Thoracic aorta (tissue), 2 donors: ENCODE data around the gene CD3E. TPM values are rescaled to one million over a fixed set of nuclear protein-coding genes. Genes with fewer than 3 reads are reported as not detected.
A peak's percentile ranks its signal among the peaks of the same experiment; 100 is the strongest.

ENCODE experiments used
- ATAC-seq: fragments of 150-250 bp; one replicate; pipeline ENCODE4 v1.8.0; 2017; ENCODE audit warnings: low read depth; ENCODE audit not compliant: insufficient number of reproducible peaks, low FRiP score
- DNase-seq: peaks from one replicate; pipeline ENCODE4 v3.0.0-alpha.2; 2020; ENCODE audit warnings: low spot score
- H3K27ac ChIP-seq, 2 donors: fragments of 200-600 bp; sonication (generic); 1 replicate in 1 of 2; 2 replicates in 1 of 2; pipeline ENCODE4 v1.5.1; 2016; ENCODE audit warnings: mild to moderate bottlenecking in 2 of 2, moderate library complexity in 2 of 2
- H3K27me3 ChIP-seq: fragments of 200-600 bp; sonication (generic); replicated peaks from 2 replicates; pipeline ENCODE4 v1.6.0; 2016; ENCODE audit warnings: mild to moderate bottlenecking; ENCODE audit not compliant: insufficient read depth
- H3K36me3 ChIP-seq: fragments of 200-600 bp; sonication (generic); one replicate; pipeline ENCODE4 v1.5.1; 2016
- H3K4me1 ChIP-seq, 2 donors: fragments of 200-600 bp; sonication (generic); 1 replicate in 1 of 2; 2 replicates in 1 of 2; pipeline versions ENCODE4 v1.5.1 to v1.6.0; 2016; ENCODE audit warnings: low read depth in 2 of 2, mild to moderate bottlenecking in 1 of 2; ENCODE audit not compliant: control insufficient read depth in 1 of 2
- H3K4me3 ChIP-seq: fragments of 200-600 bp; sonication (generic); 2 replicates; pipeline ENCODE4 v1.5.1; 2016; ENCODE audit warnings: mild to moderate bottlenecking
- H3K9me3 ChIP-seq: fragments of 200-600 bp; sonication (generic); 2 replicates; pipeline ENCODE4 v1.5.1; 2016
- CTCF ChIP-seq: fragments of 200-600 bp; sonication (generic); IDR thresholded peaks from one replicate; pipeline ENCODE4 v1.5.1; 2019; ENCODE audit warnings: antibody characterized with exemption
- total RNA-seq, 2 donors: library from RNA; depleted of rRNA; stranded (reverse); fragments of >200 nt; gene quantifications; one replicate each; pipeline versions ENCODE4 v1.1.0 to v1.2.3, GENCODE V29; 2016

CD3E gene
- total RNA-seq, 2 donors from 2014 or later: 1.1 to 1.3 TPM

GRCh38 chr11:118358071-118358470 lies 53.5 kb downstream of the CD3E start:
- no peaks in the 10 kb centered on the region for H3K27me3 ChIP-seq
- no peak for TF ChIP-seq CTCF

GRCh38 chr11:118359295-118359958 lies 54.9 kb downstream of the CD3E start, which contains the start of gene UBE4A:
UBE4A (plus strand) TSS chr11:118359600; CDS start chr11:118365081, 5,481 bp downstream.
- Histone ChIP-seq H3K27me3 (no peaks in the 10 kb centered on the region), H3K27ac (peak within 1 kb of the TSS; percentile 3 to 64), H3K4me3 (peak within 1 kb of the TSS; percentile 92), H3K36me3 (no peaks in the 10 kb centered on the region), H3K9me3 (no peaks in the 10 kb centered on the region), H3K4me1 (peaks cover 10 to 18% of the 10 kb centered on the region in 2 donors)
- no peak for TF ChIP-seq CTCF
- ATAC-seq (peak; percentile 83), DNase-seq (peak; percentile 94)

More at GRCh38 chr11:118358071-118358470, 53.5 kb downstream of the CD3E start:
- no peaks in the 10 kb centered on the region for H3K36me3 ChIP-seq
- H3K27ac ChIP-seq: no peak overlapping the region
- no peaks in the 10 kb centered on the region for H3K9me3 ChIP-seq
- DNase-seq: no peak
- no peak for ATAC-seq
- no peak overlapping the region for H3K4me3 ChIP-seq
- H3K4me1 ChIP-seq: peaks cover 10 to 18% of the 10 kb centered on the region in 2 donors

- no peak for DNase-seq
- peaks cover 9 to 16% of the 10 kb centered on the region in 2 donors for H3K4me1 ChIP-seq
- no peak overlapping the region for H3K27ac ChIP-seq
- no peak for TF ChIP-seq CTCF
- H3K36me3 ChIP-seq: peaks cover 31% of the 10 kb centered on the region
- H3K4me3 ChIP-seq: no peak overlapping the region
- no peaks in the 10 kb centered on the region for H3K9me3 ChIP-seq
- ATAC-seq: no peak
- no peaks in the 10 kb centered on the region for H3K27me3 ChIP-seq
These were observed 60.6 kb downstream of the CD3E start for GRCh38 chr11:118364956-118365615.

Other genes with a start within 250 kb of the CD3E start
- 1 to 10 TPM in 1 of 2 donors, not detected in 1; 2.2 TPM for gene TMPRSS4, start 227.7 kb upstream of the CD3E start, total RNA-seq
- not detected for gene SMIM35, start 217.8 kb upstream of the CD3E start, total RNA-seq
- 1 to 10 TPM; 2.0 to 2.4 TPM for gene SCN4B, start 151.9 kb upstream of the CD3E start, total RNA-seq
- gene SCN2B, start 128.1 kb upstream of the CD3E start, total RNA-seq: under 1 TPM in 1 of 2 donors, not detected in 1; 0.07 TPM
- gene JAML, start 79.7 kb upstream of the CD3E start, total RNA-seq: 1 to 10 TPM; 3.7 to 7.6 TPM
- 1 to 10 TPM in 1 of 2 donors, under 1 TPM in 1; 0.41 to 3.2 TPM for gene MPZL3, start 52.4 kb upstream of the CD3E start, total RNA-seq
- gene MPZL2, start 40.4 kb upstream of the CD3E start, total RNA-seq: 10 to 100 TPM; 18.3 to 58.1 TPM
- 1 to 10 TPM; 1.6 to 5.8 TPM for gene CD3D, start 38.0 kb downstream of the CD3E start, total RNA-seq
- gene CD3G, start 39.6 kb downstream of the CD3E start, total RNA-seq: 1 to 10 TPM in 1 of 2 donors, under 1 TPM in 1; 0.27 to 1.1 TPM
- 10 to 100 TPM; 37.1 to 49.0 TPM for gene UBE4A, start 54.9 kb downstream of the CD3E start, total RNA-seq
- 10 to 100 TPM; 21.1 to 45.2 TPM for gene ATP5MG, start 96.9 kb downstream of the CD3E start, total RNA-seq
- gene KMT2A, start 131.8 kb downstream of the CD3E start, total RNA-seq: 100 to 1,000 TPM in 1 of 2 donors, 10 to 100 TPM in 1; 88.1 to 105 TPM
- gene TTC36, start 222.7 kb downstream of the CD3E start, total RNA-seq: 1 to 10 TPM; 1.4 to 1.5 TPM
- gene TMEM25, start 226.5 kb downstream of the CD3E start, total RNA-seq: 10 to 100 TPM; 36.3 to 50.8 TPM